Spleen (tissue), 11 donors: Measurements from ENCODE around the gene MRGPRD. TPM values are rescaled to one million over a fixed set of nuclear protein-coding genes. Genes with fewer than 3 reads are reported as not detected.

ENCODE experiments used
- DNase-seq: peaks from one replicate; pipeline ENCODE4 v3.0.0-alpha.2; 2020
- H3K27ac ChIP-seq, 8 donors: fragments of 200-600 bp; sonication (generic) in 7 of 8; 1 replicate in 4 of 8; 2 replicates in 4 of 8; pipeline versions ENCODE4 v1.5.0 to v1.8.0; 2016 to 2021; ENCODE audit warnings: inconsistent platforms in 4 of 8, mild to moderate bottlenecking in 4 of 8, moderate library complexity in 1 of 8
- H3K27me3 ChIP-seq, 7 donors: fragments of 200-600 bp; sonication (generic) in 6 of 7; replicated peaks in 1 of 7; 1 replicate in 4 of 7; 2 replicates in 3 of 7; pipeline versions ENCODE4 v1.5.0 to v1.8.0; 2016 to 2021; ENCODE audit warnings: inconsistent platforms in 3 of 7, mild to moderate bottlenecking in 1 of 7
- H3K36me3 ChIP-seq, 6 donors: fragments of 200-600 bp; sonication (generic) in 5 of 6; 1 replicate in 4 of 6; 2 replicates in 2 of 6; pipeline versions ENCODE4 v1.5.0 to v1.8.0; 2016 to 2021; ENCODE audit warnings: inconsistent platforms in 2 of 6
- H3K4me1 ChIP-seq, 6 donors: fragments of 200-600 bp; sonication (generic) in 5 of 6; 1 replicate in 3 of 6; 2 replicates in 3 of 6; pipeline versions ENCODE4 v1.5.0 to v1.8.0; 2016 to 2021; ENCODE audit warnings: inconsistent platforms in 3 of 6
- H3K4me3 ChIP-seq, 8 donors: fragments of 200-600 bp; sonication (generic) in 7 of 8; 1 replicate in 4 of 8; 2 replicates in 4 of 8; pipeline versions ENCODE4 v1.5.0 to v1.8.0; 2016 to 2021; ENCODE audit warnings: inconsistent platforms in 4 of 8, mild to moderate bottlenecking in 4 of 8, moderate library complexity in 2 of 8
- H3K9me3 ChIP-seq, 8 donors: fragments of 200-600 bp; sonication (generic) in 7 of 8; 1 replicate in 4 of 8; 2 replicates in 4 of 8; pipeline versions ENCODE4 v1.5.0 to v1.8.0; 2016 to 2021; ENCODE audit warnings: inconsistent platforms in 4 of 8
- CTCF ChIP-seq, 11 experiments: fragments of 200-600 bp in 7 of 11; fragments of 450-650 bp in 4 of 11; sonication (generic) in 4 of 11; IDR thresholded peaks in 8 of 11; conservative IDR thresholded peaks in 3 of 11; 1 replicate in 7 of 11; 2 replicates in 4 of 11; pipeline versions ENCODE4 v1.4.0 to v1.8.0; 2016 to 2021; ENCODE audit warnings: antibody characterized with exemption in 11 of 11, inconsistent platforms in 4 of 11, mild to moderate bottlenecking in 1 of 11
- POLR2AphosphoS5 ChIP-seq, 3 donors: sonication (generic); formaldehyde crosslinking; IDR thresholded peaks; one replicate each; pipeline ENCODE4 v1.5.1; 2017; ENCODE audit warnings: antibody characterized with exemption in 3 of 3
- WGBS, 5 donors: extraction: QIAGEN DNeasy Blood & Tissue Kit in 3 of 5; methylation state at CpG; one replicate each; pipeline versions ENCODE4 v1.1.5 to v1.1.7; 2013 to 2018; 5-methylcytosine and 5-hydroxymethylcytosine counted together
- intact Hi-C: fragments of 100-400 bp; cut with DNase I; formaldehyde crosslinking; loops from one replicate; pipeline ENCODE4 v1.15.0; 2023; ENCODE audit warnings: low total_unique reads
- polyA plus RNA-seq, 3 donors: library from polyadenylated mRNA; stranded (reverse); fragments of 200-250 nt; gene quantifications; one replicate each; pipeline ENCODE4 v1.2.1, GENCODE V29; 2013
- total RNA-seq, 7 donors: library from RNA; depleted of rRNA in 3 of 7; stranded (reverse); fragments of >200 nt in 3 of 7; fragmentation: NEBNext Ultra II Directional in 4 of 7; extraction: Animal tissue kit (Norgen Biotek cat#: 25700) in 4 of 7; gene quantifications; one replicate each; pipeline versions ENCODE4 v1.1.0 to v1.2.1, GENCODE V29; 2016 to 2021
- donor health status: healthy with polysubstance abuse.
- donor health status: DM: no; HTN: no; CAD: no; lungs with moderate emphysema.
- donor health status: DM: no; HTN: no; CAD: no.
- donor health status: Bipolar disorder and iron deficiency.
- donor health status: healthy.
- donor health status: DM: no; HTN: no; CAD: no.
- donor health status: DM: yes; HTN: yes; CAD: no.

The MRGPRD gene
- total and polyA plus RNA-seq, 10 donors, result not detected

- H3K36me3 ChIP-seq, result peaks cover 0 to 100% (median 75%) of the 10 kb centered on the region in 6 donors
- intact Hi-C loops, result no loop called here
- 91 to 96% (median 94%) methylated on average over 12 to 21 of the region's 21 CpGs for WGBS, 5 donors
Observed at GRCh38 chr11:68930991-68931855, 49.6 kb downstream of the MRGPRD start.

More at GRCh38 chr11:68930991-68931855, 49.6 kb downstream of the MRGPRD start:
- Histone ChIP-seq H3K4me3 (no peak overlapping the region), H3K4me1 (peaks cover 0 to 23% (median 19%) of the 10 kb centered on the region in 6 donors), H3K9me3 (peaks cover 0 to 9% (median 7%) of the 10 kb centered on the region in 8 donors), H3K27me3 (no peaks in the 10 kb centered on the region), H3K27ac (no peak overlapping the region)
- peak; percentile 48 for DNase-seq
- no peak for TF ChIP-seq CTCF (IDR thresholded peaks at IDR 0.05 in 8 of 11, conservative IDR thresholded peaks at IDR 0.05 in 3 of 11)
- peak in 1 of 3 donors; percentile 25 for TF ChIP-seq POLR2AphosphoS5 (IDR thresholded peaks at IDR 0.05)

Other genes starting within 250 kb of the MRGPRD start
- 1 to 10 TPM; 3.6 to 8.4 (median 4.7) TPM for gene TESMIN, start 229.5 kb downstream of the MRGPRD start, total RNA-seq
- gene TESMIN, start 229.5 kb downstream of the MRGPRD start, polyA plus RNA-seq, result 1 to 10 TPM in 2 of 3 donors, under 1 TPM in 1; 0.70 to 1.3 (median 1.2) TPM
- 100 to 1,000 TPM in 1 of 7 donors, 10 to 100 TPM in 6; 43.3 to 118 (median 73.1) TPM for gene CPT1A, start 139.1 kb downstream of the MRGPRD start, total RNA-seq
- 10 to 100 TPM in 2 of 3 donors, 1 to 10 TPM in 1; 6.7 to 18.0 (median 11.0) TPM for gene CPT1A, start 139.1 kb downstream of the MRGPRD start, polyA plus RNA-seq
- 10 to 100 TPM; 11.2 to 37.4 (median 32.9) TPM for gene MRPL21, start 77.2 kb downstream of the MRGPRD start, total RNA-seq
- 10 to 100 TPM; 50.5 to 81.0 (median 62.2) TPM for gene MRPL21, start 77.2 kb downstream of the MRGPRD start, polyA plus RNA-seq
- 10 to 100 TPM; 15.6 to 31.6 (median 25.3) TPM for gene IGHMBP2, start 77.1 kb downstream of the MRGPRD start, total RNA-seq
- gene IGHMBP2, start 77.1 kb downstream of the MRGPRD start, polyA plus RNA-seq, result 10 to 100 TPM in 2 of 3 donors, 1 to 10 TPM in 1; 8.2 to 24.1 (median 21.7) TPM
- gene MRGPRF, start 32.3 kb upstream of the MRGPRD start, total RNA-seq, result 10 to 100 TPM in 5 of 7 donors, 1 to 10 TPM in 2; 7.2 to 21.2 (median 11.7) TPM
- gene MRGPRF, start 32.3 kb upstream of the MRGPRD start, polyA plus RNA-seq, result 1 to 10 TPM; 2.2 to 7.9 (median 5.0) TPM
- gene TPCN2, start 67.9 kb upstream of the MRGPRD start, total RNA-seq, result 10 to 100 TPM; 12.4 to 30.4 (median 27.0) TPM
- gene TPCN2, start 67.9 kb upstream of the MRGPRD start, polyA plus RNA-seq, result 10 to 100 TPM in 1 of 3 donors, 1 to 10 TPM in 2; 3.6 to 12.2 (median 8.5) TPM
- gene SMIM38, start 174.9 kb upstream of the MRGPRD start, total RNA-seq, result 1 to 10 TPM in 4 of 7 donors, under 1 TPM in 3; 0.44 to 2.0 (median 1.1) TPM
- under 1 TPM; 0.02 to 0.29 (median 0.05) TPM for gene SMIM38, start 174.9 kb upstream of the MRGPRD start, polyA plus RNA-seq